ENCODE measurements around the gene TRIM43. TPM values are rescaled to one million over a fixed set of nuclear protein-coding genes. Genes with fewer than 3 reads are reported as not detected.
"Not testable (repeated sequence)": the region's sequence is repeated elsewhere in the genome, so short reads cannot be mapped to it uniquely, and the experiment has no call there.

Gene TRIM43
- total RNA-seq, 1 donor from 2014 or later, result 2.3 TPM

GRCh38 chr2:95574506-95574905 is 17.3 kb upstream of the TRIM43 start:
- Mint-ChIP-seq H3K9me3 (ENCODE audit: unreplicated experiment) (no peaks in the 10 kb centered on the region), H3K27me3 (ENCODE audit: unreplicated experiment) (no peaks in the 10 kb centered on the region), H3K4me3 (ENCODE audit: unreplicated experiment) (no peak overlapping the region), H3K36me3 (ENCODE audit: unreplicated experiment) (no peaks in the 10 kb centered on the region), H3K27ac (ENCODE audit: unreplicated experiment) (no peak overlapping the region), H3K4me1 (ENCODE audit: low read depth, unreplicated experiment) (no peaks in the 10 kb centered on the region)
- DNase-seq, result no peak
- TF ChIP-seq CTCF (IDR thresholded peaks at IDR 0.05; ENCODE audit: partially characterized antibody, unreplicated experiment), result no peak

- no peak for TF ChIP-seq CTCF (IDR thresholded peaks at IDR 0.05; ENCODE audit: partially characterized antibody, unreplicated experiment)
- H3K27ac Mint-ChIP-seq (ENCODE audit: unreplicated experiment), result no peak overlapping the region
- no peaks in the 10 kb centered on the region for H3K36me3 Mint-ChIP-seq (ENCODE audit: unreplicated experiment)
- no peak overlapping the region for H3K4me3 Mint-ChIP-seq (ENCODE audit: unreplicated experiment)
- no peaks in the 10 kb centered on the region for H3K4me1 Mint-ChIP-seq (ENCODE audit: low read depth, unreplicated experiment)
- no peaks in the 10 kb centered on the region for H3K27me3 Mint-ChIP-seq (ENCODE audit: unreplicated experiment)
- H3K9me3 Mint-ChIP-seq (ENCODE audit: unreplicated experiment), result no peaks in the 10 kb centered on the region
- DNase-seq, result no peak
Measured at GRCh38 chr2:95575857-95576256, 15.9 kb upstream of the TRIM43 start.

GRCh38 chr2:95578539-95578938 is 13.3 kb upstream of the TRIM43 start:
- TF ChIP-seq CTCF (IDR thresholded peaks at IDR 0.05; ENCODE audit: partially characterized antibody, unreplicated experiment), result no peak
- no peak overlapping the region for H3K4me3 Mint-ChIP-seq (ENCODE audit: unreplicated experiment)
- no peak for DNase-seq
- no peak overlapping the region for H3K27ac Mint-ChIP-seq (ENCODE audit: unreplicated experiment)
- H3K27me3 Mint-ChIP-seq (ENCODE audit: unreplicated experiment), result no peaks in the 10 kb centered on the region
- H3K36me3 Mint-ChIP-seq (ENCODE audit: unreplicated experiment), result no peaks in the 10 kb centered on the region
- H3K4me1 Mint-ChIP-seq (ENCODE audit: low read depth, unreplicated experiment), result no peaks in the 10 kb centered on the region
- H3K9me3 Mint-ChIP-seq (ENCODE audit: unreplicated experiment), result no peaks in the 10 kb centered on the region

- not testable (repeated sequence) for H3K36me3 Mint-ChIP-seq (ENCODE audit: unreplicated experiment); DNase-seq; H3K9me3 Mint-ChIP-seq (ENCODE audit: unreplicated experiment); H3K27me3 Mint-ChIP-seq (ENCODE audit: unreplicated experiment); H3K4me3 Mint-ChIP-seq (ENCODE audit: unreplicated experiment); H3K27ac Mint-ChIP-seq (ENCODE audit: unreplicated experiment); H3K4me1 Mint-ChIP-seq (ENCODE audit: low read depth, unreplicated experiment)
Measured at GRCh38 chr2:95583545-95583944, 8.3 kb upstream of the TRIM43 start.

GRCh38 chr2:95584321-95584720 is 7.5 kb upstream of the TRIM43 start:
- H3K27me3 Mint-ChIP-seq (ENCODE audit: unreplicated experiment); H3K36me3 Mint-ChIP-seq (ENCODE audit: unreplicated experiment); H3K4me3 Mint-ChIP-seq (ENCODE audit: unreplicated experiment); H3K27ac Mint-ChIP-seq (ENCODE audit: unreplicated experiment); H3K9me3 Mint-ChIP-seq (ENCODE audit: unreplicated experiment); DNase-seq; H3K4me1 Mint-ChIP-seq (ENCODE audit: low read depth, unreplicated experiment): not testable (repeated sequence)

- H3K27ac Mint-ChIP-seq (ENCODE audit: unreplicated experiment); H3K27me3 Mint-ChIP-seq (ENCODE audit: unreplicated experiment); H3K36me3 Mint-ChIP-seq (ENCODE audit: unreplicated experiment): not testable (repeated sequence)
Measured at GRCh38 chr2:95589777-95590536, 1.8 kb upstream of the TRIM43 start.

GRCh38 chr2:95592973-95593372 is 1.2 kb downstream of the TRIM43 start:
- not testable (repeated sequence) for H3K27ac Mint-ChIP-seq (ENCODE audit: unreplicated experiment); H3K4me3 Mint-ChIP-seq (ENCODE audit: unreplicated experiment); H3K9me3 Mint-ChIP-seq (ENCODE audit: unreplicated experiment); H3K27me3 Mint-ChIP-seq (ENCODE audit: unreplicated experiment); H3K36me3 Mint-ChIP-seq (ENCODE audit: unreplicated experiment); H3K4me1 Mint-ChIP-seq (ENCODE audit: low read depth, unreplicated experiment); DNase-seq

More at GRCh38 chr2:95589777-95590536, 1.8 kb upstream of the TRIM43 start:
- not testable (repeated sequence) for H3K4me3 Mint-ChIP-seq (ENCODE audit: unreplicated experiment); DNase-seq; H3K4me1 Mint-ChIP-seq (ENCODE audit: low read depth, unreplicated experiment); H3K9me3 Mint-ChIP-seq (ENCODE audit: unreplicated experiment)

- H3K9me3 Mint-ChIP-seq (ENCODE audit: unreplicated experiment); DNase-seq; H3K4me3 Mint-ChIP-seq (ENCODE audit: unreplicated experiment); H3K4me1 Mint-ChIP-seq (ENCODE audit: low read depth, unreplicated experiment); H3K27ac Mint-ChIP-seq (ENCODE audit: unreplicated experiment); H3K27me3 Mint-ChIP-seq (ENCODE audit: unreplicated experiment); H3K36me3 Mint-ChIP-seq (ENCODE audit: unreplicated experiment): not testable (repeated sequence)
Measured at GRCh38 chr2:95595012-95595411, 3.2 kb downstream of the TRIM43 start.

GRCh38 chr2:95601301-95601700 is 9.5 kb downstream of the TRIM43 start:
- H3K27ac Mint-ChIP-seq (ENCODE audit: unreplicated experiment); H3K4me3 Mint-ChIP-seq (ENCODE audit: unreplicated experiment); H3K9me3 Mint-ChIP-seq (ENCODE audit: unreplicated experiment); H3K4me1 Mint-ChIP-seq (ENCODE audit: low read depth, unreplicated experiment); H3K36me3 Mint-ChIP-seq (ENCODE audit: unreplicated experiment); DNase-seq; H3K27me3 Mint-ChIP-seq (ENCODE audit: unreplicated experiment): not testable (repeated sequence)

GRCh38 chr2:95602146-95602545 is 10.3 kb downstream of the TRIM43 start:
- H3K4me3 Mint-ChIP-seq (ENCODE audit: unreplicated experiment); H3K27me3 Mint-ChIP-seq (ENCODE audit: unreplicated experiment); H3K27ac Mint-ChIP-seq (ENCODE audit: unreplicated experiment); H3K4me1 Mint-ChIP-seq (ENCODE audit: low read depth, unreplicated experiment); H3K9me3 Mint-ChIP-seq (ENCODE audit: unreplicated experiment); H3K36me3 Mint-ChIP-seq (ENCODE audit: unreplicated experiment); DNase-seq: not testable (repeated sequence)
